ENCODE results near the gene POU6F1. TPM values are rescaled to one million over a fixed set of nuclear protein-coding genes. Genes with fewer than 3 reads are reported as not detected.

POU6F1 gene
- polyA plus RNA-seq, 1 donor from 2014 or later = 12.4 TPM

- Histone ChIP-seq H3K4me2 (ENCODE audit: low read length) (no peak overlapping the region), H3K9ac (ENCODE audit: low read length) (no peak overlapping the region), H2AFZ (ENCODE audit: low read depth, low read length) (no peak overlapping the region), H3K36me3 (ENCODE audit: insufficient read depth, low read length) (peaks cover 6% of the 10 kb centered on the region), H3K79me2 (replicated peaks; ENCODE audit: insufficient read depth, low read length) (peaks cover 11% of the 10 kb centered on the region), H3K27ac (ENCODE audit: low read length) (no peak overlapping the region), H3K9me2 (ENCODE audit: insufficient read depth, low read length) (no peaks in the 10 kb centered on the region), H3K27me3 (ENCODE audit: insufficient read depth, low read depth, low read length) (no peaks in the 10 kb centered on the region), H4K20me1 (ENCODE audit: insufficient read depth) (no peaks in the 10 kb centered on the region), H3F3A (ENCODE audit: insufficient read depth, low read length, poor library complexity, severe bottlenecking) (no peaks in the 10 kb centered on the region), H3K9me3 (ENCODE audit: low read length) (no peaks in the 10 kb centered on the region), H3K4me3 (ENCODE audit: low read length) (no peak overlapping the region)
- no peak for TF ChIP-seq EZH2 (IDR thresholded peaks at IDR 0.05; ENCODE audit: borderline replicate concordance, insufficient read depth, low read length, poor library complexity, severe bottlenecking)
- TF ChIP-seq REST (IDR thresholded peaks at IDR 0.05; ENCODE audit: borderline replicate concordance) = no peak
- TF ChIP-seq CTCF (IDR thresholded peaks at IDR 0.05; ENCODE audit: poor library complexity, severe bottlenecking) = no peak
- TF ChIP-seq RAD21 (conservative IDR thresholded peaks at IDR 0.05) = no peak
- TF ChIP-seq SMC3 (conservative IDR thresholded peaks at IDR 0.05; ENCODE audit: poor library complexity) = no peak
- no peak for TF ChIP-seq EP300 (conservative IDR thresholded peaks at IDR 0.05; ENCODE audit: poor library complexity, severe bottlenecking)
Observed at GRCh38 chr12:51244269-51244668, 26.4 kb upstream of the POU6F1 start.

- Histone ChIP-seq H3F3A (ENCODE audit: insufficient read depth, low read length, poor library complexity, severe bottlenecking) (no peaks in the 10 kb centered on the region), H3K27ac (ENCODE audit: low read length) (no peak overlapping the region), H3K9me3 (ENCODE audit: low read length) (no peaks in the 10 kb centered on the region), H3K4me2 (ENCODE audit: low read length) (no peak overlapping the region), H3K9me2 (ENCODE audit: insufficient read depth, low read length) (no peaks in the 10 kb centered on the region), H3K9ac (ENCODE audit: low read length) (no peak overlapping the region), H3K79me2 (replicated peaks; ENCODE audit: insufficient read depth, low read length) (peaks cover 11% of the 10 kb centered on the region), H3K4me3 (ENCODE audit: low read length) (no peak overlapping the region), H3K27me3 (ENCODE audit: insufficient read depth, low read depth, low read length) (no peaks in the 10 kb centered on the region), H2AFZ (ENCODE audit: low read depth, low read length) (no peak overlapping the region), H3K36me3 (ENCODE audit: insufficient read depth, low read length) (peaks cover 6% of the 10 kb centered on the region), H4K20me1 (ENCODE audit: insufficient read depth) (no peaks in the 10 kb centered on the region)
- TF ChIP-seq REST (IDR thresholded peaks at IDR 0.05; ENCODE audit: borderline replicate concordance) (no peak), CTCF (IDR thresholded peaks at IDR 0.05; ENCODE audit: poor library complexity, severe bottlenecking) (no peak), RAD21 (conservative IDR thresholded peaks at IDR 0.05) (no peak), SMC3 (conservative IDR thresholded peaks at IDR 0.05; ENCODE audit: poor library complexity) (no peak), EZH2 (IDR thresholded peaks at IDR 0.05; ENCODE audit: borderline replicate concordance, insufficient read depth, low read length, poor library complexity, severe bottlenecking) (no peak), TAF1 (IDR thresholded peaks at IDR 0.05; ENCODE audit: low read depth) (no peak), POLR2AphosphoS5 (IDR thresholded peaks at IDR 0.05) (no peak), MXI1 (conservative IDR thresholded peaks at IDR 0.05; ENCODE audit: poor library complexity, severe bottlenecking) (no peak), EP300 (conservative IDR thresholded peaks at IDR 0.05; ENCODE audit: poor library complexity, severe bottlenecking) (no peak)
Observed at GRCh38 chr12:51242876-51243275, 25.0 kb upstream of the POU6F1 start.

All from neural cell (in vitro differentiated cells).